Retina (tissue), 1 donor: ENCODE data around the gene WDR89.
"Not testable (repeated sequence)": the region's sequence is repeated elsewhere in the genome, so short reads cannot be mapped to it uniquely, and the experiment has no call there.

Source experiments
- DNase-seq: peaks from one replicate; pipeline ENCODE4 v3.0.0-alpha.2; 2016

WDR89 gene

GRCh38 chr14:63652406-63652805 is 10.7 kb upstream of the WDR89 start:
- DNase-seq = no peak

GRCh38 chr14:63650256-63650952 is 8.7 kb upstream of the WDR89 start:
- no peak for DNase-seq

GRCh38 chr14:63647696-63648410 is 6.2 kb upstream of the WDR89 start:
- no peak for DNase-seq

- DNase-seq = no peak
Observed at GRCh38 chr14:63644741-63645140, 3.1 kb upstream of the WDR89 start.

GRCh38 chr14:63642656-63643382 is 1.1 kb upstream of the WDR89 start:
- no peak for DNase-seq

- peak; percentile 96 for DNase-seq
Observed at GRCh38 chr14:63642229-63642611, 549 bp upstream of the WDR89 start.

- DNase-seq = no peak
Observed at GRCh38 chr14:63638493-63638892, 3.2 kb downstream of the WDR89 start.

- DNase-seq = not testable (repeated sequence)
Observed at GRCh38 chr14:63636094-63636635, 5.5 kb downstream of the WDR89 start.

GRCh38 chr14:63633801-63634200 is 7.9 kb downstream of the WDR89 start:
- DNase-seq = no peak

GRCh38 chr14:63632932-63633514 is 8.6 kb downstream of the WDR89 start:
- no peak for DNase-seq

- DNase-seq = no peak
Observed at GRCh38 chr14:63624701-63625100, 17.0 kb downstream of the WDR89 start.

- no peak for DNase-seq
Observed at GRCh38 chr14:63624203-63624602, 17.5 kb downstream of the WDR89 start.

GRCh38 chr14:63621975-63622374 is 19.7 kb downstream of the WDR89 start:
- DNase-seq = not testable (repeated sequence)

- no peak for DNase-seq
Observed at GRCh38 chr14:63616015-63616414, 25.7 kb downstream of the WDR89 start.

GRCh38 chr14:63614679-63615363 is 26.9 kb downstream of the WDR89 start:
- DNase-seq = no peak

GRCh38 chr14:63611078-63611477 is 30.6 kb downstream of the WDR89 start:
- no peak for DNase-seq

- no peak for DNase-seq
Observed at GRCh38 chr14:63605041-63605532, 36.6 kb downstream of the WDR89 start.

- DNase-seq = no peak
Observed at GRCh38 chr14:63604626-63605025, 37.0 kb downstream of the WDR89 start.

GRCh38 chr14:63603749-63604277 is 37.9 kb downstream of the WDR89 start:
- DNase-seq = no peak

- no peak for DNase-seq
Observed at GRCh38 chr14:63598807-63599206, 42.9 kb downstream of the WDR89 start.

GRCh38 chr14:63596998-63597658 is 44.5 kb downstream of the WDR89 start:
- no peak for DNase-seq
